ENCODE data around the gene ATP2C2.
"Not testable (repeated sequence)": the region's sequence is repeated elsewhere in the genome, so short reads cannot be mapped to it uniquely, and the experiment has no call there.

The ATP2C2 gene

GRCh38 chr16:84368308-84368996 lies at the start of gene ATP2C2:
ATP2C2 (plus strand) TSS chr16:84368538; CDS start chr16:84368616, 78 bp downstream.
- DNase-seq (ENCODE audit: low read depth) = no peak

- DNase-seq (ENCODE audit: low read depth) = no peak
These were observed 49.1 kb upstream of the ATP2C2 start for GRCh38 chr16:84319146-84319760.

GRCh38 chr16:84320511-84320910 lies 47.8 kb upstream of the ATP2C2 start:
- no peak for DNase-seq (ENCODE audit: low read depth)

GRCh38 chr16:84321932-84322331 lies 46.4 kb upstream of the ATP2C2 start:
- no peak for DNase-seq (ENCODE audit: low read depth)

GRCh38 chr16:84322749-84323148 lies 45.6 kb upstream of the ATP2C2 start:
- DNase-seq (ENCODE audit: low read depth) = no peak

GRCh38 chr16:84323606-84324005 lies 44.7 kb upstream of the ATP2C2 start:
- DNase-seq (ENCODE audit: low read depth) = no peak

GRCh38 chr16:84324434-84325262 lies 43.7 kb upstream of the ATP2C2 start:
- DNase-seq (ENCODE audit: low read depth) = no peak

GRCh38 chr16:84326545-84326944 lies 41.8 kb upstream of the ATP2C2 start:
- DNase-seq (ENCODE audit: low read depth) = no peak

GRCh38 chr16:84327926-84328505 lies 40.3 kb upstream of the ATP2C2 start:
- no peak for DNase-seq (ENCODE audit: low read depth)

- no peak for DNase-seq (ENCODE audit: low read depth)
These were observed 39.3 kb upstream of the ATP2C2 start for GRCh38 chr16:84329016-84329415.

GRCh38 chr16:84329843-84330684 lies 38.3 kb upstream of the ATP2C2 start:
- DNase-seq (ENCODE audit: low read depth) = no peak

- no peak for DNase-seq (ENCODE audit: low read depth)
These were observed 37.7 kb upstream of the ATP2C2 start for GRCh38 chr16:84330685-84331050.

- no peak for DNase-seq (ENCODE audit: low read depth)
These were observed 36.1 kb upstream of the ATP2C2 start for GRCh38 chr16:84331998-84332780.

- DNase-seq (ENCODE audit: low read depth) = no peak
These were observed 35.2 kb upstream of the ATP2C2 start for GRCh38 chr16:84332975-84333684.

GRCh38 chr16:84334058-84334457 lies 34.3 kb upstream of the ATP2C2 start:
- no peak for DNase-seq (ENCODE audit: low read depth)

GRCh38 chr16:84334482-84334881 lies 33.9 kb upstream of the ATP2C2 start:
- no peak for DNase-seq (ENCODE audit: low read depth)

GRCh38 chr16:84337236-84337635 lies 31.1 kb upstream of the ATP2C2 start:
- DNase-seq (ENCODE audit: low read depth) = not testable (repeated sequence)

- DNase-seq (ENCODE audit: low read depth) = no peak
These were observed 29.0 kb upstream of the ATP2C2 start for GRCh38 chr16:84339311-84339710.

GRCh38 chr16:84339766-84340165 lies 28.6 kb upstream of the ATP2C2 start:
- no peak for DNase-seq (ENCODE audit: low read depth)

GRCh38 chr16:84340325-84341040 lies 27.9 kb upstream of the ATP2C2 start:
- DNase-seq (ENCODE audit: low read depth) = no peak

Data from activated T-cell treated with anti-CD3 and anti-CD28 coated beads for 1 hour (primary cell).